Neural cell (in vitro differentiated cells): ENCODE results near the gene SHISA5. TPM values are rescaled to one million over a fixed set of nuclear protein-coding genes. Genes with fewer than 3 reads are reported as not detected.

ENCODE experiments used
- H2AFZ ChIP-seq: fragments of 200-600, 300-800 bp; sonication (generic), shearing (Covaris generic); 2 replicates; pipeline ENCODE4 v1.6.0; 2014; ENCODE audit warnings: low read depth, mild to moderate bottlenecking, antibody characterized with exemption, low read length, moderate library complexity
- H3F3A ChIP-seq: fragments of 200-600 bp; shearing (Covaris generic); 2 replicates; pipeline ENCODE4 v1.6.1; 2016; ENCODE audit warnings: mild to moderate bottlenecking, moderate library complexity, mixed read lengths, antibody characterized with exemption, low read length; ENCODE audit not compliant: insufficient read depth, poor library complexity, severe bottlenecking
- H3K27ac ChIP-seq: fragments of 200-600, 300-800 bp; sonication (generic), shearing (Covaris generic); 2 replicates; pipeline ENCODE4 v1.5.1; 2014; ENCODE audit warnings: mild to moderate bottlenecking, low read length, moderate library complexity
- H3K27me3 ChIP-seq: fragments of 300-800, 200-600 bp; sonication (generic), shearing (Covaris generic); 2 replicates; pipeline ENCODE4 v1.6.0; 2014; ENCODE audit warnings: mild to moderate bottlenecking, low read depth, low read length, moderate library complexity; ENCODE audit not compliant: insufficient read depth
- H3K36me3 ChIP-seq: fragments of 300-800, 200-600 bp; sonication (generic), shearing (Covaris generic); 2 replicates; pipeline ENCODE4 v1.5.1; 2014; ENCODE audit warnings: mild to moderate bottlenecking, antibody characterized with exemption, low read length, moderate library complexity; ENCODE audit not compliant: insufficient read depth
- H3K4me2 ChIP-seq: fragments of 300-800, 200-600 bp; sonication (generic), shearing (Covaris generic); 2 replicates; pipeline ENCODE4 v1.6.0; 2014; ENCODE audit warnings: mild to moderate bottlenecking, low read length
- H3K4me3 ChIP-seq: fragments of 300-800, 200-600 bp; sonication (generic), shearing (Covaris generic); 2 replicates; pipeline ENCODE4 v1.5.1; 2014; ENCODE audit warnings: mild to moderate bottlenecking, low read length, moderate library complexity
- H3K79me2 ChIP-seq: fragments of 200-600 bp; shearing (Covaris generic); replicated peaks from 2 replicates; pipeline ENCODE4 v1.6.0; 2014; ENCODE audit warnings: mild to moderate bottlenecking, low read length, moderate library complexity; ENCODE audit not compliant: insufficient read depth
- H3K9ac ChIP-seq: fragments of 300-800, 200-600 bp; sonication (generic), shearing (Covaris generic); 2 replicates; pipeline ENCODE4 v1.6.1; 2016; ENCODE audit warnings: mild to moderate bottlenecking, low read length, mixed read lengths
- H3K9me2 ChIP-seq: fragments of 200-600 bp; shearing (Covaris generic); 2 replicates; pipeline ENCODE4 v1.6.1; 2016; ENCODE audit warnings: mild to moderate bottlenecking, low read length, mixed read lengths; ENCODE audit not compliant: insufficient read depth
- H3K9me3 ChIP-seq: fragments of 200-600, 300-800 bp; sonication (generic), shearing (Covaris generic); 2 replicates; pipeline ENCODE4 v1.6.1; 2016; ENCODE audit warnings: mild to moderate bottlenecking, mixed run types, low read length, moderate library complexity, mixed read lengths
- H4K20me1 ChIP-seq: fragments of 200-600 bp; shearing (Covaris generic); 2 replicates; pipeline ENCODE4 v1.6.1; 2016; ENCODE audit warnings: mild to moderate bottlenecking, mixed run types; ENCODE audit not compliant: insufficient read depth
- EP300 ChIP-seq: fragments of 450-650 bp; conservative IDR thresholded peaks from 2 replicates; pipeline ENCODE4 v1.6.1; 2014; ENCODE audit warnings: antibody characterized with exemption, mild to moderate bottlenecking, moderate library complexity; ENCODE audit not compliant: poor library complexity, severe bottlenecking
- EZH2 ChIP-seq: fragments of 200-600, 300-800 bp; shearing (Covaris generic), sonication (generic); IDR thresholded peaks from 2 replicates; pipeline ENCODE4 v1.6.1; 2014; ENCODE audit warnings: antibody characterized with exemption, low read length, borderline replicate concordance, mild to moderate bottlenecking; ENCODE audit not compliant: insufficient read depth, poor library complexity, severe bottlenecking
- RAD21 ChIP-seq: fragments of 450-650 bp; conservative IDR thresholded peaks from 2 replicates; pipeline ENCODE4 v1.6.1; 2014; ENCODE audit warnings: antibody characterized with exemption, mild to moderate bottlenecking, moderate library complexity
- SMC3 ChIP-seq: fragments of 450-650 bp; conservative IDR thresholded peaks from 2 replicates; pipeline ENCODE4 v1.6.1; 2014; ENCODE audit warnings: antibody characterized with exemption, mild to moderate bottlenecking, moderate library complexity; ENCODE audit not compliant: poor library complexity
- TAF1 ChIP-seq: IDR thresholded peaks from 2 replicates; pipeline ENCODE4 v1.6.1; 2012; ENCODE audit warnings: low read depth
- polyA plus RNA-seq: library from polyadenylated mRNA; depleted of rRNA; stranded (reverse); fragments of >200 nt; gene quantifications from 2 replicates; pipeline ENCODE4 v1.2.3, GENCODE V29; 2014
- TF ChIP-seq, protein P1 (sequence below): fragments of 450-650 bp; IDR thresholded peaks from 2 replicates; pipeline ENCODE4 v1.5.1; 2014; ENCODE audit warnings: antibody characterized with exemption, mild to moderate bottlenecking, moderate library complexity; ENCODE audit not compliant: poor library complexity, severe bottlenecking
- TF ChIP-seq, protein P2 (sequence below): IDR thresholded peaks from 2 replicates; pipeline ENCODE4 v1.6.1; 2012; ENCODE audit warnings: borderline replicate concordance

Gene SHISA5
- polyA plus RNA-seq, 1 donor from 2014 or later: 121 TPM

DNA sequence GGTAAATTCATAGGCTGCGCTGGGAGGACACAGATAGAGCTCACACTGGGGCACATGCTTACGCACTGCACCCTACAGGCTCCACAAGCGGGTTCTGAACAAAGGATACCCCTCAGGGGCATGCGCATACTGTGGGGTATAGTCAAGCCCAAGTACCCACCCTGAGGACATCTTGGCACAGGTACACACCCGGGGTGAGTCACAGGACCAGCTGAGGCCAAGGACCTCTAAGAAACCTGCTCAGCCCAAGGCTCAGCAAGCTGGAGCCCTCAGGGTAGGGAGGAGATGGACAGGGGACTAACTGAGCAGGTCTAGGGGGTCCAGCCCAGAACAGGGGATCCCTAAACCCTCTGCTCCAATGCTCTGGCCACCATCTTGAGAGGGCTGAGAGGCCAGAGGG, 3.3 kb downstream of the SHISA5 start:
- no peak overlapping the region for H3K27ac ChIP-seq

GRCh38 chr3:48493203-48493501, 10.8 kb downstream of the SHISA5 start:
- no peak overlapping the region for H3K4me2 ChIP-seq
- TF ChIP-seq, protein P1, sequence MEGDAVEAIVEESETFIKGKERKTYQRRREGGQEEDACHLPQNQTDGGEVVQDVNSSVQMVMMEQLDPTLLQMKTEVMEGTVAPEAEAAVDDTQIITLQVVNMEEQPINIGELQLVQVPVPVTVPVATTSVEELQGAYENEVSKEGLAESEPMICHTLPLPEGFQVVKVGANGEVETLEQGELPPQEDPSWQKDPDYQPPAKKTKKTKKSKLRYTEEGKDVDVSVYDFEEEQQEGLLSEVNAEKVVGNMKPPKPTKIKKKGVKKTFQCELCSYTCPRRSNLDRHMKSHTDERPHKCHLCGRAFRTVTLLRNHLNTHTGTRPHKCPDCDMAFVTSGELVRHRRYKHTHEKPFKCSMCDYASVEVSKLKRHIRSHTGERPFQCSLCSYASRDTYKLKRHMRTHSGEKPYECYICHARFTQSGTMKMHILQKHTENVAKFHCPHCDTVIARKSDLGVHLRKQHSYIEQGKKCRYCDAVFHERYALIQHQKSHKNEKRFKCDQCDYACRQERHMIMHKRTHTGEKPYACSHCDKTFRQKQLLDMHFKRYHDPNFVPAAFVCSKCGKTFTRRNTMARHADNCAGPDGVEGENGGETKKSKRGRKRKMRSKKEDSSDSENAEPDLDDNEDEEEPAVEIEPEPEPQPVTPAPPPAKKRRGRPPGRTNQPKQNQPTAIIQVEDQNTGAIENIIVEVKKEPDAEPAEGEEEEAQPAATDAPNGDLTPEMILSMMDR: no peak
- TF ChIP-seq, protein P2, sequence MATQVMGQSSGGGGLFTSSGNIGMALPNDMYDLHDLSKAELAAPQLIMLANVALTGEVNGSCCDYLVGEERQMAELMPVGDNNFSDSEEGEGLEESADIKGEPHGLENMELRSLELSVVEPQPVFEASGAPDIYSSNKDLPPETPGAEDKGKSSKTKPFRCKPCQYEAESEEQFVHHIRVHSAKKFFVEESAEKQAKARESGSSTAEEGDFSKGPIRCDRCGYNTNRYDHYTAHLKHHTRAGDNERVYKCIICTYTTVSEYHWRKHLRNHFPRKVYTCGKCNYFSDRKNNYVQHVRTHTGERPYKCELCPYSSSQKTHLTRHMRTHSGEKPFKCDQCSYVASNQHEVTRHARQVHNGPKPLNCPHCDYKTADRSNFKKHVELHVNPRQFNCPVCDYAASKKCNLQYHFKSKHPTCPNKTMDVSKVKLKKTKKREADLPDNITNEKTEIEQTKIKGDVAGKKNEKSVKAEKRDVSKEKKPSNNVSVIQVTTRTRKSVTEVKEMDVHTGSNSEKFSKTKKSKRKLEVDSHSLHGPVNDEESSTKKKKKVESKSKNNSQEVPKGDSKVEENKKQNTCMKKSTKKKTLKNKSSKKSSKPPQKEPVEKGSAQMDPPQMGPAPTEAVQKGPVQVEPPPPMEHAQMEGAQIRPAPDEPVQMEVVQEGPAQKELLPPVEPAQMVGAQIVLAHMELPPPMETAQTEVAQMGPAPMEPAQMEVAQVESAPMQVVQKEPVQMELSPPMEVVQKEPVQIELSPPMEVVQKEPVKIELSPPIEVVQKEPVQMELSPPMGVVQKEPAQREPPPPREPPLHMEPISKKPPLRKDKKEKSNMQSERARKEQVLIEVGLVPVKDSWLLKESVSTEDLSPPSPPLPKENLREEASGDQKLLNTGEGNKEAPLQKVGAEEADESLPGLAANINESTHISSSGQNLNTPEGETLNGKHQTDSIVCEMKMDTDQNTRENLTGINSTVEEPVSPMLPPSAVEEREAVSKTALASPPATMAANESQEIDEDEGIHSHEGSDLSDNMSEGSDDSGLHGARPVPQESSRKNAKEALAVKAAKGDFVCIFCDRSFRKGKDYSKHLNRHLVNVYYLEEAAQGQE: no peak
- TF ChIP-seq SMC3: no peak
- no peak for TF ChIP-seq EZH2
- no peak for TF ChIP-seq EP300
- no peak for TF ChIP-seq RAD21
- H2AFZ ChIP-seq: no peak overlapping the region

More for the DNA sequence above, 3.3 kb downstream of the SHISA5 start:
- no peak overlapping the region for H3K4me2 ChIP-seq
- H3K27me3 ChIP-seq: peaks cover 5% of the 10 kb centered on the region
- H3K9ac ChIP-seq: no peak overlapping the region
- H3K36me3 ChIP-seq: no peaks in the 10 kb centered on the region
- H2AFZ ChIP-seq: no peak overlapping the region
- TF ChIP-seq, protein P2: no peak
- TF ChIP-seq TAF1 (no peak), SMC3 (no peak)
- no peaks in the 10 kb centered on the region for H3K79me2 ChIP-seq
- no peak overlapping the region for H3K4me3 ChIP-seq
- H3F3A ChIP-seq: no peaks in the 10 kb centered on the region
- H4K20me1 ChIP-seq: no peaks in the 10 kb centered on the region
- H3K9me3 ChIP-seq: peaks cover 3% of the 10 kb centered on the region
- H3K9me2 ChIP-seq: no peaks in the 10 kb centered on the region

More at GRCh38 chr3:48493203-48493501, 10.8 kb downstream of the SHISA5 start:
- Histone ChIP-seq H3K9ac (no peak overlapping the region), H3K4me3 (no peak overlapping the region), H3K27me3 (no peaks in the 10 kb centered on the region), H3F3A (no peaks in the 10 kb centered on the region), H3K27ac (no peak overlapping the region), H3K9me3 (peaks cover under 1% of the 10 kb centered on the region), H3K36me3 (no peaks in the 10 kb centered on the region), H3K79me2 (no peaks in the 10 kb centered on the region), H3K9me2 (no peaks in the 10 kb centered on the region), H4K20me1 (no peaks in the 10 kb centered on the region)
